22Rv1 (cell line): ENCODE data around the gene MARCHF4.

Experiments
- H3K27ac ChIP-seq: fragments of 450-650 bp; 2 replicates; pipeline ENCODE4 v1.5.1; 2017
- CTCF ChIP-seq: fragments of 450-650 bp; IDR thresholded peaks from 2 replicates; pipeline ENCODE4 v1.5.1; 2017; ENCODE audit warnings: mild to moderate bottlenecking
- ZFX ChIP-seq: fragments of 450-650 bp; IDR thresholded peaks from 2 replicates; pipeline ENCODE4 v1.6.1; 2017; ENCODE audit warnings: antibody characterized with exemption, borderline replicate concordance

Gene MARCHF4

GRCh38 chr2:216340280-216340631, 32.0 kb downstream of the MARCHF4 start:
- no peak overlapping the region for H3K27ac ChIP-seq
- TF ChIP-seq CTCF (no peak), ZFX (no peak)

GRCh38 chr2:216339456-216340279, 32.6 kb downstream of the MARCHF4 start:
- TF ChIP-seq ZFX (no peak), CTCF (no peak)
- no peak overlapping the region for H3K27ac ChIP-seq

GRCh38 chr2:216335252-216335651, 37.0 kb downstream of the MARCHF4 start:
- H3K27ac ChIP-seq: no peak overlapping the region
- no peak for TF ChIP-seq CTCF

- no peak for TF ChIP-seq ZFX
- 0 out of 2 replicates have a peak, but pooled peaks have one; percentile 13 for TF ChIP-seq CTCF
- no peak overlapping the region for H3K27ac ChIP-seq
Observed at GRCh38 chr2:216328347-216328746, 43.9 kb downstream of the MARCHF4 start.

- TF ChIP-seq CTCF (no peak), ZFX (no peak)
- H3K27ac ChIP-seq: no peak overlapping the region
Observed at GRCh38 chr2:216327447-216327935, 44.8 kb downstream of the MARCHF4 start.
